ENCODE measurements around the gene ZNF593OS.

DNA sequence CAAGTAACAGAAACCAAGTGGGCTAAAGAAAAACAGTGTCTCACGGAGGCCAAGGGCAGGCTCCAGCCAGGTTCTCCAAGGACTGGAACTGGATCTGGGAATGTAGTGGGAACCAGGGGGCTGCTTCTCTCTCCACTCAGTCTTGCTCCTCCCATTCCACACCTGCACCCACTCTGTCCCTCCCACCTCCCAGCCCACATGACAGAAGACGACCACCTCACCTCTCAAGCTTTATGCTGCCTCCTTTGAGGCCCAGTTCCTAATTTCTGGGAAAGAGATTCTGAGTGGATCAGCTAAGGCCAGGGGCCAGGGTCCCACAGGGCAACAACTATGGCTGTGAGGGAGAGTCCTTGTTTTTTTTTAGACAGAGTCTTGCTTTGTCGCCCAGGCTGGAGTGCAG is 43.6 kb upstream of the ZNF593OS start:
- TF ChIP-seq, protein P1, sequence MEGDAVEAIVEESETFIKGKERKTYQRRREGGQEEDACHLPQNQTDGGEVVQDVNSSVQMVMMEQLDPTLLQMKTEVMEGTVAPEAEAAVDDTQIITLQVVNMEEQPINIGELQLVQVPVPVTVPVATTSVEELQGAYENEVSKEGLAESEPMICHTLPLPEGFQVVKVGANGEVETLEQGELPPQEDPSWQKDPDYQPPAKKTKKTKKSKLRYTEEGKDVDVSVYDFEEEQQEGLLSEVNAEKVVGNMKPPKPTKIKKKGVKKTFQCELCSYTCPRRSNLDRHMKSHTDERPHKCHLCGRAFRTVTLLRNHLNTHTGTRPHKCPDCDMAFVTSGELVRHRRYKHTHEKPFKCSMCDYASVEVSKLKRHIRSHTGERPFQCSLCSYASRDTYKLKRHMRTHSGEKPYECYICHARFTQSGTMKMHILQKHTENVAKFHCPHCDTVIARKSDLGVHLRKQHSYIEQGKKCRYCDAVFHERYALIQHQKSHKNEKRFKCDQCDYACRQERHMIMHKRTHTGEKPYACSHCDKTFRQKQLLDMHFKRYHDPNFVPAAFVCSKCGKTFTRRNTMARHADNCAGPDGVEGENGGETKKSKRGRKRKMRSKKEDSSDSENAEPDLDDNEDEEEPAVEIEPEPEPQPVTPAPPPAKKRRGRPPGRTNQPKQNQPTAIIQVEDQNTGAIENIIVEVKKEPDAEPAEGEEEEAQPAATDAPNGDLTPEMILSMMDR (IDR thresholded peaks at IDR 0.05) = no peak
- no peak for TF ChIP-seq POLR2A (IDR thresholded peaks at IDR 0.05)
